ENCODE measurements around the gene MOV10L1.
"Not testable (repeated sequence)": the region's sequence is repeated elsewhere in the genome, so short reads cannot be mapped to it uniquely, and the experiment has no call there.

MOV10L1 gene

DNA sequence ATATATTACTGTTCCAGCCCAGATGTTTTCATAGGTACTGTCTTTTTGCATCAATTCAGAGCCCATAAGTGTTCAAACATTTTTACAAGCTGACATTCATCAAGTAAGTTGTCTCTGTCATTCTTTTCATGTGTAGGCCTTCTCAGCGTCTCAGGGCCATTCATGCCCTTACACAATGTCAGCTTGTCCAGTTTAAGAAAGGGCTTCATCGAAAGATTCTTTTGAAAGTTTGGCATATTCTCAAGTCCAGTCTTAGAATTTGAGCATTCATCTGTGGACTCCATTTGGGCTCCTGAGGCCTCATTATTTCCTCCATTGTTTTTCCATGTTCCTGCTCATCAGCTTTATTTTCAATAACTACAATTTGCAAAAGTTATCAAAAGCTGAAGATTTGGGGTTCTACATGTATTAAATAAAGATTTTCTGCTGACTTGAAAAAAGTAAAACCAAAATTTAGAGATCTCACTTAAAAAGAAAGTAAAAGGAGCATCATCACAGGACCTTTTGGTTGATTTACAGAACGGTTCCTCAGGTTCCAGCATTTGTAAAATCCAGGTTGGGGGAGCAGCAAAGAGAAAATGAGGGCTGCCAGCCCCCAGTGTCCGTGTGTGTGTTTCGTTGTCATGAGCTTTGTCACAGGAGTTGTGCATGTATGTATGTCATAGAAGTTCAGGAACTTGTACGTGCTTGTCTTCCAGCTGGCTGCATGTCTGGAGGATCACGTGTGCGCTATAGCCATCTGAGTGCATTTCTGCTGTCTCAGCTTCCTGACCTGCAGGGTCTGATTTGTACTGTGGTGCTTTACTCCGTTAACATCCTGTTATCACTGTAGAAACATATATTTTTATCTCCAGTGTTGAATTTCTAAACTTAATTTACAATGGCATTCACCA is 15.6 kb downstream of the MOV10L1 start:
- DNase-seq (ENCODE audit: low spot score): peak; percentile 26

- no peak for DNase-seq (ENCODE audit: low spot score)
Measured at GRCh38 chr22:50107529-50107928, 17.7 kb downstream of the MOV10L1 start.

- no peak for DNase-seq (ENCODE audit: low spot score)
Measured at GRCh38 chr22:50111056-50111455, 21.2 kb downstream of the MOV10L1 start.

GRCh38 chr22:50112151-50113118 is 22.6 kb downstream of the MOV10L1 start:
- DNase-seq (ENCODE audit: low spot score): peak; percentile 18

DNA sequence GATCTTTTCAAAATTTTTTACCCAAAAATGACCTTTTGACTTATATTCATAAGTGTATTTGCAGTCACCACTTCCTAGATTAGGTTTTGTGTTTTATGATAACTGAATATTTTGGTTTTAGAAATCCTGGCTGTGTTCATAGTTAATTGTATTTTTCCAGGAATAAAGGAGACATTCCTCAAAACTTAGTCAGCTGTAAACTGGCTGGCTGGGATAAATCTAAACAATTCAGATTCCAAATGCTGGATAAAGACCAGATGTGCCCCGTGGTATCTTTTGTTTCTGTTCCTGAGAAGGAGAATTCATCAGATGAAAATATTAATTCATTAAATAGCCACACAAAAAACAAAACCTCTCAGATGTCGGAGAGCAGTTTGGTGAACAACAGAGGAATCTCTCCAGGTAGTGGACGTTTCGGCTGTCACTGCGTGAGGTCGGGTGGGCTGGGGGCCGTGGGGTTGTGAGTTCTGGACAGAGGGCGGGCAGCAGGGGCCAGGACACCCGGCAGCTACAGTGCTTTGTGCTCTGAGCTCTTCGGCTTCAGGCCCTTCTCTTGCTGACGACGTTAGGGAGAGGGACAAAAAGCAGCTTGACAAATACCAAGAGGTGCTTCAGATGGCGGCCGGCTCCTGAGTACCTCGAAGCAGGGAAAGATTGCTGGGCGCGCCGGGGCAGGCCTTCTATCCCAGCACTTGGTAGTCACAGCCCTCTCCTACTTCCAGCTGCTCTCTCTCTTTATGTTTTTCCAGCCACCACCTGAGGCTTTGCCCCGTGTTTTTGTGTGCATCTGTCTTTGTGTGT is 24.6 kb downstream of the MOV10L1 start:
- no peak for DNase-seq (ENCODE audit: low spot score)

- DNase-seq (ENCODE audit: low spot score): no peak
Measured at GRCh38 chr22:50115693-50116092, 25.9 kb downstream of the MOV10L1 start.

GRCh38 chr22:50117168-50117762 is 27.5 kb downstream of the MOV10L1 start:
- no peak for DNase-seq (ENCODE audit: low spot score)

DNA sequence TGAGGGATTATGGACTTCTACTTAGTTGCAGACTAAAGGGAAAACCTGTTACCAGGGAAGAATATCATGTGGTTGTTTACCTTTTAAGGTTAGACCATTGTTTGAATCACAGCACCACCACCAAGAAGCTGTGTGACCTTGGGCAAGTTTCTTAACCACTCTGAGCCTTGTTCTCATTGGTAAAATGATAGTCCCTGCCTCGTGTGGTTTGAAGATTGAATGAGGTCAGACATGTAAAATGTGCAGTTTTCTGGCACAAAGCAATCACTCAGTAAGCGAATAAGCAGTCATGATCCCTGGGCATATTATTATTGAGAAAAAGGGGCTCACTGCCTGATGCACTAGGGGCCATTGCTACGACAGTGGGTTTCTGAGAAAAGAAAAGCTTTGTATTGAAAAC is 28.3 kb downstream of the MOV10L1 start:
- DNase-seq (ENCODE audit: low spot score): no peak

- no peak for DNase-seq (ENCODE audit: low spot score)
Measured at GRCh38 chr22:50118557-50119168, 28.9 kb downstream of the MOV10L1 start.

DNA sequence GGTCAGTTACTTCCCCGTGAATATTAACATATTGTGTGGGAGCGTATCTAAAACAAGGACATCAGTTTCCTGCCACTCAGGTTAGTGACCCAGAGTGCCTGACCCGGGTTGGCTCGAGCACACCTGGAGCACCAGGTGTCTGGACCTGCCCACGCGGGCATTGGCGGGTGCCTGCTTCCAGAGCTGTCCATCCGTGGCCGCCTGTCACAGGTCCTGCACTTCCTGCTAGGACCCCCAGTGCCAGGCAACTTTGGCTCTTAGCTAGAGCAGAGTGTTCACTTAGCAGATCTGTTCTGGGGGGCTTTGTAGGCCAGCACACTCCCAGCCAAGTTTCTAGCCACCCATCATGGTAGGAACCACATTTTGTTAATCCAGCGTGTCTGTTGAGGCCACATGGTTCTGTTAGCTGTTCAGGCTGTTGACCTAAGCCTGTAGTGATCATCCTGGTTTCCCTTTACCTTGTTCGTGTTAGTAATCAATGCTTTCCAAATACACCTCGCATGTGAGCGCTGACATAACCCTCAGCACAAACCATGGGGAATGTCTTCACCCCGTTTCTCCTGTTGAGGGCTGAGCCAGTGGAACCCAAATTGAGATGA is 29.5 kb downstream of the MOV10L1 start:
- no peak for DNase-seq (ENCODE audit: low spot score)

DNA sequence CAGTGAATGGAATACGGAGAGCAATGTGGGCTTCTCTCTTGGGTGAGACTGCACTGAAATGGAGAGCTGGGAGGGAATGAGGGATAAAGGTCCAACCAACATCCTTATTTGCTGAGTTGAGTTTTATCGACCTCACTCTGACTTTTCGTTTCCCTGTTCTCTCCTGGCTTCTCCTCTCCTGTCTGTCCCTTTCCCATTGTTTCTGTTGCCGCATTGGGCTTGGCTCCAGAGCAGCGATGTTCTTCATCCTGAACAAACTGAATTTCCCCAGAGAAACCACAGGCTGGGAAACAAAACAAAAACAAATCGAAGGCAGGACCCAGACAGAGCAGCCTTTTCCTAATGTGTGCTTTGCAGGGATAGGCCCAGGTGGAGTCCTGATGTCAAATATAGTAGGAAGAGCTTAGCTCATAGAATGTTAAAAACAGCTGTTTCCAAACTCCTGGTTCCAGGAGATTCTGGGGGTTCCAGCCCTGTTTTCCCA is 30.0 kb downstream of the MOV10L1 start:
- DNase-seq (ENCODE audit: low spot score): no peak

- DNase-seq (ENCODE audit: low spot score): no peak
Measured at GRCh38 chr22:50121202-50121740, 31.5 kb downstream of the MOV10L1 start.

GRCh38 chr22:50123119-50123518 is 33.3 kb downstream of the MOV10L1 start:
- no peak for DNase-seq (ENCODE audit: low spot score)

DNA sequence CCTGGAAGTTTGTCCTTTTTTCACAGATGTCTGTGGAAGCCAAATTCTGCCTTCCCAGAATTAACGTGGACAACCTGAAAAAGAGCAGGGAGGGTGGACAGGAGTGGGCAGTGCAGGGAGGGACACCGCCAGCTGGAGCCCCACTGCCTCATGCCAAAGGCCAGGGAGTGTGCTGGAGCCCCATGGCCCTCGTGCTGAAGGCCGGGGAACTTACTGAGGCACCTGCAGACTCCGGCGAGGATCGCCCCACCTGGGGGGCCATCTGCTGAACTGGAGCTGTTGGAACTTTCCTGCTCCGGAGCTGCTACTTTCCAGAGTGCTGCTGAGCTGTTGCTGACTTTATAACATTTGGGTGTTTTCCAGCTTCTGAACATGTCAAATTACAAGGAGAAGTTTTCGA is 35.2 kb downstream of the MOV10L1 start:
- DNase-seq (ENCODE audit: low spot score): no peak

- no peak for DNase-seq (ENCODE audit: low spot score)
Measured at GRCh38 chr22:50129121-50129736, 39.4 kb downstream of the MOV10L1 start.

DNA sequence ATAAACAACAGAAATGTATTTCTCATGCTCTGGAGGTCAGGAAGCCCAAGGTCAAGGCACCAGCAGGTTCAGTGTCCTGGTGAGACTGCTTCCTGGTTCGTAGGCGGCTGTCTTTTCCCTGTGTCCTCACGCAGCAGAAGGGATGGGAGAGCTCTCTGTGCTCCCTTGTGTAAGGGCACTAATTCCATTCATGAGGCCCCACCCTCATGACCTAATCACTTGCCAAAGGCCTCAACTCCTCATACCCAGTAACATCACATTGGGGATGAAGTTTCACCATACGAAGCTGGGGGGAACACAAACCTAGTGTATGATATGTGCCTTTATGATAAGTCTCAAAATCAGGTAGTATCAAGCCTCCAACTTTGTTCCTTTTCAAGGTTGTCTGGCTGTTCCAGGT is 42.1 kb downstream of the MOV10L1 start:
- DNase-seq (ENCODE audit: low spot score): no peak

- DNase-seq (ENCODE audit: low spot score): no peak
Measured at GRCh38 chr22:50134481-50134880, 44.7 kb downstream of the MOV10L1 start.

- no peak for DNase-seq (ENCODE audit: low spot score)
Measured at GRCh38 chr22:50136581-50137015, 46.8 kb downstream of the MOV10L1 start.

GRCh38 chr22:50137277-50137676 is 47.5 kb downstream of the MOV10L1 start:
- DNase-seq (ENCODE audit: low spot score): not testable (repeated sequence)

DNA sequence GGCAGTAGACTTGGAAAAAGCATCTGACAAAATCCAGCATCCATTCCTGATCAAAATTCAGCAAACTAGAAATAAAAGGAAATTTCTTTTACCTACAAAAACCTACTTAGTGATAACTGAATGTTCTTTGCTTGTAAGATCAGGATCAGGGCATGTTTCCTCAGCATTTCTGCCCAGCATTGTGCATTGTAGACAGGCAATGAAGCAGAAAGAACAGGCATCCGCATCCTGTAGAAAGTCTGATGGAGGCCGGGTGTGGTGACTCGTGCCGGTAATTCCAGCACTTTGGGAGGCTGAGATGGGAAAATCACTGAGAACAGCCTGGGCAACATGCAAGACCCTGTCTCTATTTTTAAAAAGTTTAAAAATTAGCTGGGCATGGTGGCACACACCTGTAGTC is 48.2 kb downstream of the MOV10L1 start:
- no peak for DNase-seq (ENCODE audit: low spot score)
